Fibroblast of pulmonary artery (primary cell): ENCODE results near the gene TAGLN2.

ENCODE experiments used
- DNase-seq: peaks from one replicate; pipeline ENCODE4 v3.0.0-alpha.2; 2010; ENCODE audit warnings: low read depth
- H3K4me3 ChIP-seq: replicated peaks from 2 replicates; pipeline ENCODE4 v1.5.1; 2011; ENCODE audit warnings: low read depth, mild to moderate bottlenecking, control low read depth, low read length, moderate library complexity
- CTCF ChIP-seq: IDR thresholded peaks from 2 replicates; pipeline ENCODE4 v1.5.1; 2011; ENCODE audit warnings: mild to moderate bottlenecking, control low read depth, low read length, inconsistent platforms; ENCODE audit errors: missing control alignments

The TAGLN2 gene

GRCh38 chr1:159940006-159940620 is 14.8 kb upstream of the TAGLN2 start:
- no peak for DNase-seq
- H3K4me3 ChIP-seq: no peak overlapping the region
- no peak for TF ChIP-seq CTCF

- no peak for TF ChIP-seq CTCF
- no peak for DNase-seq
- H3K4me3 ChIP-seq: no peak overlapping the region
Observed at GRCh38 chr1:159939678-159940002, 14.3 kb upstream of the TAGLN2 start.

GRCh38 chr1:159938905-159939677 is 13.8 kb upstream of the TAGLN2 start:
- no peak overlapping the region for H3K4me3 ChIP-seq
- DNase-seq: no peak
- TF ChIP-seq CTCF: no peak

- H3K4me3 ChIP-seq: no peak overlapping the region
- DNase-seq: no peak
- TF ChIP-seq CTCF: no peak
Observed at GRCh38 chr1:159938211-159938852, 13.0 kb upstream of the TAGLN2 start.

- TF ChIP-seq CTCF: no peak
- no peak for DNase-seq
- no peak overlapping the region for H3K4me3 ChIP-seq
Observed at GRCh38 chr1:159937054-159937750, 11.9 kb upstream of the TAGLN2 start.

- peak; percentile 56 for DNase-seq
- H3K4me3 ChIP-seq: no peak overlapping the region
- peak; percentile 95 for TF ChIP-seq CTCF
Observed at GRCh38 chr1:159936273-159936904, 11.1 kb upstream of the TAGLN2 start.
